ENCODE data around the gene MARVELD3. TPM values are rescaled to one million over a fixed set of nuclear protein-coding genes. Genes with fewer than 3 reads are reported as not detected.
A peak's percentile ranks its signal among the peaks of the same experiment; 100 is the strongest.
"Not testable (repeated sequence)": the region's sequence is repeated elsewhere in the genome, so short reads cannot be mapped to it uniquely, and the experiment has no call there.

The MARVELD3 gene
- total RNA-seq, 1 donor from 2014 or later = 0.25 TPM

DNA sequence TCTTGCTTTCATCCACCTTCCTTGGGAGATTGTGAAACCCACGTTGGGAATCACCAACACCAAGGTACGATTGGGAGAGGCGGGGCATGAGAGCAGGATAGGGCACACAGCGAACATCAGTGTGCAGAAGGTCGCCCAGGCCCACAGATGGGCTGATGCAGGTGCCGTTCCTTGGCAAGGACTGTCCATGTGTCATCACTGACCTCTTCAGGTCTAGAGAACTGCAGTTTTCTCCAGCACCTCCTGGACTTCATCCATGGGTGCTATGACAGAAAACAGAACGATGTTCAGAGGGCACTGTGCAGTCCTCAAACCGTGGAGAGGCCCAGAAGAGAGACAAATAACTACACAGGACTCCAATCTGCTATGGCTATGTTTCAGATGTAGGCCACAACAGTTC is 25.2 kb upstream of the MARVELD3 start:
- DNase-seq = no peak
- Mint-ChIP-seq H3K36me3 (ENCODE audit: unreplicated experiment) (no peaks in the 10 kb centered on the region), H3K27ac (ENCODE audit: unreplicated experiment) (no peak overlapping the region), H3K4me3 (ENCODE audit: unreplicated experiment) (no peak overlapping the region), H3K4me1 (ENCODE audit: low read depth, unreplicated experiment) (no peaks in the 10 kb centered on the region), H3K27me3 (ENCODE audit: unreplicated experiment) (no peaks in the 10 kb centered on the region), H3K9me3 (ENCODE audit: unreplicated experiment) (no peaks in the 10 kb centered on the region)
- TF ChIP-seq, protein P1, sequence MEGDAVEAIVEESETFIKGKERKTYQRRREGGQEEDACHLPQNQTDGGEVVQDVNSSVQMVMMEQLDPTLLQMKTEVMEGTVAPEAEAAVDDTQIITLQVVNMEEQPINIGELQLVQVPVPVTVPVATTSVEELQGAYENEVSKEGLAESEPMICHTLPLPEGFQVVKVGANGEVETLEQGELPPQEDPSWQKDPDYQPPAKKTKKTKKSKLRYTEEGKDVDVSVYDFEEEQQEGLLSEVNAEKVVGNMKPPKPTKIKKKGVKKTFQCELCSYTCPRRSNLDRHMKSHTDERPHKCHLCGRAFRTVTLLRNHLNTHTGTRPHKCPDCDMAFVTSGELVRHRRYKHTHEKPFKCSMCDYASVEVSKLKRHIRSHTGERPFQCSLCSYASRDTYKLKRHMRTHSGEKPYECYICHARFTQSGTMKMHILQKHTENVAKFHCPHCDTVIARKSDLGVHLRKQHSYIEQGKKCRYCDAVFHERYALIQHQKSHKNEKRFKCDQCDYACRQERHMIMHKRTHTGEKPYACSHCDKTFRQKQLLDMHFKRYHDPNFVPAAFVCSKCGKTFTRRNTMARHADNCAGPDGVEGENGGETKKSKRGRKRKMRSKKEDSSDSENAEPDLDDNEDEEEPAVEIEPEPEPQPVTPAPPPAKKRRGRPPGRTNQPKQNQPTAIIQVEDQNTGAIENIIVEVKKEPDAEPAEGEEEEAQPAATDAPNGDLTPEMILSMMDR (IDR thresholded peaks at IDR 0.05; ENCODE audit: partially characterized antibody, unreplicated experiment) = no peak

DNA sequence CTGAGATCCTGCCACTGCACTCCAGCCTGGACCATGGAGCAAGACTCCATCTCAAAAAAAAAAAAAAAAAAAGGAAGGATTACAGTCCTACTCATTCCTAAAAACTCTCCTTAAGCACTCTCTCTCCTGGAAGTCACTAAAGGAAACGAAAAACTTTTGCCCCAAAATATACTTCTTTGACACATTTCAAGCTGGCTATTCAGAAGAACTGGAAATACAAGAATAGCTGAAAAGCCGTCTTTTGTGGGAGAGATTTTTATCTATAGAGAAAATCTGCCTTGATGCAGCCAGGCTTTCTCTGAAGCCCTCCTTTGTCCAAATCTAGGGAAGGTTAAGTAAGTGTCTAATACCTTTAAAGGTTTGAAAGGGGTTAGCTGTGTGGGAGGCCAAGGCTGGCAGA is 16.9 kb upstream of the MARVELD3 start:
- H3K36me3 Mint-ChIP-seq (ENCODE audit: unreplicated experiment) = no peaks in the 10 kb centered on the region
- no peak overlapping the region for H3K4me3 Mint-ChIP-seq (ENCODE audit: unreplicated experiment)
- no peak overlapping the region for H3K27ac Mint-ChIP-seq (ENCODE audit: unreplicated experiment)
- no peaks in the 10 kb centered on the region for H3K4me1 Mint-ChIP-seq (ENCODE audit: low read depth, unreplicated experiment)
- TF ChIP-seq, protein P1 (IDR thresholded peaks at IDR 0.05; ENCODE audit: partially characterized antibody, unreplicated experiment) = no peak
- H3K27me3 Mint-ChIP-seq (ENCODE audit: unreplicated experiment) = no peaks in the 10 kb centered on the region
- no peaks in the 10 kb centered on the region for H3K9me3 Mint-ChIP-seq (ENCODE audit: unreplicated experiment)
- no peak for DNase-seq

DNA sequence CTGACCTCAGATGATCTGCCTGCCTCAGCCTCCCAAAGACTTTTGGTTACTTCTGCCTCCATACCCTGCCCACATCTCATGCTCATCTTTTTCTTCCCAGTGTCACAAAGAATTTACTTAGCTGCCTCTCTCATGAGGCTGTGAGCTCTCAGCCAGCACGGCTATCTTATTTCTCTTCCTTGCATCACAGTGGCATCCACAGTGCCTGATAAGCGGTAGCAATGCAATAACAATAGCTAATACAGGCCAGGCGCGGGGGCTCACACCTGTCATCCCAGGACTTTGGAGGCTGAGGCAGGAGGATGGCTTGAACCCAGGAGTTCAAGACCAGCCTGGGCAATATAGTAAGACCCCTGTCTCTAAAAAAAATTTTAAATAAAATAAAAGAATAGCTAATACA is 15.5 kb upstream of the MARVELD3 start:
- no peaks in the 10 kb centered on the region for H3K27me3 Mint-ChIP-seq (ENCODE audit: unreplicated experiment)
- no peaks in the 10 kb centered on the region for H3K4me1 Mint-ChIP-seq (ENCODE audit: low read depth, unreplicated experiment)
- H3K27ac Mint-ChIP-seq (ENCODE audit: unreplicated experiment) = no peak overlapping the region
- TF ChIP-seq, protein P1 (IDR thresholded peaks at IDR 0.05; ENCODE audit: partially characterized antibody, unreplicated experiment) = no peak
- no peaks in the 10 kb centered on the region for H3K36me3 Mint-ChIP-seq (ENCODE audit: unreplicated experiment)
- no peaks in the 10 kb centered on the region for H3K9me3 Mint-ChIP-seq (ENCODE audit: unreplicated experiment)
- H3K4me3 Mint-ChIP-seq (ENCODE audit: unreplicated experiment) = no peak overlapping the region
- DNase-seq = no peak

DNA sequence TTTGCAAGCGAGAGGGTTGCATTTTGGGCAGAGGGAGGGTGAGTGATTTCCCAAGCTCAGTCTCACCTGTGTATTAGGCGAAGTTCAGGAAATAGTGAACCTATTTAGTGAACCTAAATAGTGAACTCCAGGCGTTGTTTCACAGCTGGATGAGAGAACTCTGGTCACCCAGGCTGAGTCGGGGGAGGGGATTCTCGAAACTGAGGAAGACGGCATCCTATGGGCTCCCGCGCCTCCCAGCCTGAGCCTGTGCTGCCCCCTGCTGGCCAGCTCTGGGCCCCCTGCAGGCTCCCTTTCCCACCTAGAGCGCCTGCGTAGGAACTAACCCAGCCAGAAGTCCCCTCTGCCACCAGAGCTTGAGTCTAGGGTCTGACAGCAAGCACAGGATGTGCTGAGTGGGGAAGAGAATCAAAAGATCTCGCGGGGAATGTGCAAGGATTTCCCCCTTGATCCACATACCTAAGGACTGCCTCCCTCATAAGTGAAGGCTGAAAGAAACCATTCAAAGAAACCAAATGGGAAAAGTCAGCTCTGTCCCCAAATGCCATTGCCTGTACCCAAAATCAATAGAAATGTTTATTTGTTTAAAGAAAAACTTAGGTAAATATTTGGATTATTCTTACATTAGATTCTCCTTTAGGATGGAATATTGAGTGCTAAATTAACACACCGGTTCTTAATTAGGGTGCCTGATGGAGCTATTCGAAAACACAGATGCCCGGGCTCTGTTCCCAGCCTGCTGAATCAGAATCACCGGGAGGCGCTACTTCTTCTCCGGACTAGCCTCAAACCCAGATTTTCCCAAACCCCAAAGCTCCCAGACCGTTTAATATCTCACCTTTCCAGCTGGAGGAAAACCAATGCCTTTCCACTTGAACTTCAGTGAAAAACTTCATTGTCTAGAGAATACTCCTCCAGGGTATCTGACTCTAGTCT is 14.8 kb upstream of the MARVELD3 start:
- H3K36me3 Mint-ChIP-seq (ENCODE audit: unreplicated experiment) = no peaks in the 10 kb centered on the region
- H3K9me3 Mint-ChIP-seq (ENCODE audit: unreplicated experiment) = no peaks in the 10 kb centered on the region
- DNase-seq = peak; percentile 94
- H3K27me3 Mint-ChIP-seq (ENCODE audit: unreplicated experiment) = no peaks in the 10 kb centered on the region
- TF ChIP-seq, protein P1 (IDR thresholded peaks at IDR 0.05; ENCODE audit: partially characterized antibody, unreplicated experiment) = peak; percentile 93
- no peaks in the 10 kb centered on the region for H3K4me1 Mint-ChIP-seq (ENCODE audit: low read depth, unreplicated experiment)
- no peak overlapping the region for H3K27ac Mint-ChIP-seq (ENCODE audit: unreplicated experiment)
- H3K4me3 Mint-ChIP-seq (ENCODE audit: unreplicated experiment) = no peak overlapping the region

DNA sequence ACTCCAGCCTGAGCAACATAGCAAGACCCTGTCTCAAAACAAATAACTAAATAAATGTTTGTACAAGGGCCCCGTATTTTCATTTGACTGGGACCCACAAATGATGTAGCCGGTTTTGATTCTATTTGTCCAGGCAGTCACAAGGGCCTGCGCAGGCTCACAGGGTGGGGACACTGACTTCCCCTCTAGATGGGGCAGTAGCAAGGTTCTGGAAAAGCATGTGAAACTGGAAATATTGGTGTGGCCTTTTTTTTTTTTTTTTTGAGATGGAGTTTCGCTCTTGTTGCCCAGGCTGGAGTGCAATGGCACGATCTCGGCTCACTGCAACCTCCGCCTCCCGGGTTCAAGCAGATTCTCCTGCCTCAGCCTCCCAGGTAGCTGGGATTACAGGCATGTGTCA is 11.0 kb upstream of the MARVELD3 start:
- DNase-seq; H3K36me3 Mint-ChIP-seq (ENCODE audit: unreplicated experiment); H3K27me3 Mint-ChIP-seq (ENCODE audit: unreplicated experiment); H3K4me1 Mint-ChIP-seq (ENCODE audit: low read depth, unreplicated experiment); H3K9me3 Mint-ChIP-seq (ENCODE audit: unreplicated experiment); H3K4me3 Mint-ChIP-seq (ENCODE audit: unreplicated experiment); H3K27ac Mint-ChIP-seq (ENCODE audit: unreplicated experiment): not testable (repeated sequence)

Data from glutamatergic neuron (in vitro differentiated cells).